ENCODE results near the gene NSD2.

Gene NSD2

GRCh38 chr4:1953335-1953734, 82.1 kb downstream of the NSD2 start:
- Histone ChIP-seq H3K27ac (ENCODE audit: low read depth, low read length) (no peak overlapping the region), H2BK5ac (ENCODE audit: low read depth, low read length, poor library complexity) (no peak overlapping the region), H4K91ac (ENCODE audit: low read depth, low read length) (no peak overlapping the region), H3K9me3 (ENCODE audit: insufficient read depth, low read depth, low read length) (peaks cover 2% of the 10 kb centered on the region), H2AK5ac (ENCODE audit: low read length) (no peak overlapping the region), H4K12ac (ENCODE audit: low read depth, low read length) (no peak overlapping the region), H3K79me1 (ENCODE audit: low read length) (no peaks in the 10 kb centered on the region), H3K18ac (ENCODE audit: low read length) (no peak overlapping the region), H3K4me3 (ENCODE audit: low read depth, low read length) (no peak overlapping the region), H3K79me2 (ENCODE audit: control insufficient read depth, insufficient read depth, low read length, poor library complexity) (no peaks in the 10 kb centered on the region), H3K4me1 (ENCODE audit: control insufficient read depth in 1 of 2, insufficient read depth in 2 of 2, low read length in 2 of 2) (peaks cover 0 to 4% of the 10 kb centered on the region in 2 experiments), H2BK12ac (ENCODE audit: low read length) (no peak overlapping the region), H4K8ac (ENCODE audit: low read depth, low read length) (no peak overlapping the region), H3K4ac (ENCODE audit: low read depth, low read length) (no peak overlapping the region), H3K14ac (ENCODE audit: low read length) (no peak overlapping the region), H2BK120ac (ENCODE audit: insufficient read depth, low read length, poor library complexity) (no peak overlapping the region), H3K36me3 (ENCODE audit: control insufficient read depth in 1 of 2, insufficient read depth in 2 of 2, low read length in 2 of 2) (peaks cover 35 to 42% of the 10 kb centered on the region in 2 experiments), H3K4me2 (ENCODE audit: low read length) (no peak overlapping the region), H3K27me3 (ENCODE audit: insufficient read depth, low read length) (no peaks in the 10 kb centered on the region), H2AFZ (ENCODE audit: insufficient read depth, low read length, poor library complexity) (no peak overlapping the region), H3K9ac (ENCODE audit: low read length) (no peak overlapping the region), H3K23ac (ENCODE audit: low read length) (no peak overlapping the region)
- no CpG with 5 or more reads among the region's 9 CpGs for WGBS (ENCODE audit: extremely low coverage, insufficient coverage, insufficient read length)
- no peak for DNase-seq

GRCh38 chr4:1956631-1957030, 85.4 kb downstream of the NSD2 start:
- H3K9me3 ChIP-seq (ENCODE audit: insufficient read depth, low read depth, low read length), result peaks cover 2% of the 10 kb centered on the region
- peak overlapping the region; percentile 37 for H3K4me3 ChIP-seq (ENCODE audit: low read depth, low read length)
- H3K14ac ChIP-seq (ENCODE audit: low read length), result no peak overlapping the region
- no peak overlapping the region for H3K9ac ChIP-seq (ENCODE audit: low read length)
- peaks cover 0 to 4% of the 10 kb centered on the region in 2 experiments for H3K4me1 ChIP-seq (ENCODE audit: control insufficient read depth in 1 of 2, insufficient read depth in 2 of 2, low read length in 2 of 2)
- H2AFZ ChIP-seq (ENCODE audit: insufficient read depth, low read length, poor library complexity), result no peak overlapping the region
- H2BK120ac ChIP-seq (ENCODE audit: insufficient read depth, low read length, poor library complexity), result no peak overlapping the region
- H3K36me3 ChIP-seq (ENCODE audit: control insufficient read depth in 1 of 2, insufficient read depth in 2 of 2, low read length in 2 of 2), result peaks cover 48 to 59% of the 10 kb centered on the region in 2 experiments
- H3K27ac ChIP-seq (ENCODE audit: low read depth, low read length), result no peak overlapping the region
- H2BK12ac ChIP-seq (ENCODE audit: low read length), result no peak overlapping the region
- H4K8ac ChIP-seq (ENCODE audit: low read depth, low read length), result no peak overlapping the region
- no peak overlapping the region for H4K91ac ChIP-seq (ENCODE audit: low read depth, low read length)
- no peak for DNase-seq
- H3K79me1 ChIP-seq (ENCODE audit: low read length), result no peaks in the 10 kb centered on the region
- no peak overlapping the region for H4K12ac ChIP-seq (ENCODE audit: low read depth, low read length)
- peak overlapping the region; percentile 42 for H3K23ac ChIP-seq (ENCODE audit: low read length)
- 100% methylated on average over 2 of the region's 12 CpGs for WGBS (ENCODE audit: extremely low coverage, insufficient coverage, insufficient read length)
- no peak overlapping the region for H3K4me2 ChIP-seq (ENCODE audit: low read length)
- H2AK5ac ChIP-seq (ENCODE audit: low read length), result no peak overlapping the region
- no peak overlapping the region for H3K4ac ChIP-seq (ENCODE audit: low read depth, low read length)
- no peaks in the 10 kb centered on the region for H3K79me2 ChIP-seq (ENCODE audit: control insufficient read depth, insufficient read depth, low read length, poor library complexity)
- H2BK5ac ChIP-seq (ENCODE audit: low read depth, low read length, poor library complexity), result no peak overlapping the region
- no peaks in the 10 kb centered on the region for H3K27me3 ChIP-seq (ENCODE audit: insufficient read depth, low read length)
- H3K18ac ChIP-seq (ENCODE audit: low read length), result no peak overlapping the region

GRCh38 chr4:1958276-1959103, 87.3 kb downstream of the NSD2 start:
- Histone ChIP-seq H2AK5ac (ENCODE audit: low read length) (no peak overlapping the region), H4K12ac (ENCODE audit: low read depth, low read length) (no peak overlapping the region), H3K79me2 (ENCODE audit: control insufficient read depth, insufficient read depth, low read length, poor library complexity) (no peaks in the 10 kb centered on the region), H2BK5ac (ENCODE audit: low read depth, low read length, poor library complexity) (no peak overlapping the region), H4K91ac (ENCODE audit: low read depth, low read length) (no peak overlapping the region), H3K4me1 (ENCODE audit: control insufficient read depth in 1 of 2, insufficient read depth in 2 of 2, low read length in 2 of 2) (peaks cover 0 to 4% of the 10 kb centered on the region in 2 experiments), H2AFZ (ENCODE audit: insufficient read depth, low read length, poor library complexity) (no peak overlapping the region), H3K4me2 (ENCODE audit: low read length) (no peak overlapping the region), H3K23ac (ENCODE audit: low read length) (no peak overlapping the region), H3K27me3 (ENCODE audit: insufficient read depth, low read length) (no peaks in the 10 kb centered on the region), H3K79me1 (ENCODE audit: low read length) (no peaks in the 10 kb centered on the region), H2BK12ac (ENCODE audit: low read length) (no peak overlapping the region), H3K14ac (ENCODE audit: low read length) (no peak overlapping the region), H3K36me3 (ENCODE audit: control insufficient read depth in 1 of 2, insufficient read depth in 2 of 2, low read length in 2 of 2) (peaks cover 43 to 51% of the 10 kb centered on the region in 2 experiments), H3K9me3 (ENCODE audit: insufficient read depth, low read depth, low read length) (peaks cover 2% of the 10 kb centered on the region), H2BK120ac (ENCODE audit: insufficient read depth, low read length, poor library complexity) (no peak overlapping the region), H3K27ac (ENCODE audit: low read depth, low read length) (no peak overlapping the region), H3K4ac (ENCODE audit: low read depth, low read length) (no peak overlapping the region), H4K8ac (ENCODE audit: low read depth, low read length) (no peak overlapping the region), H3K4me3 (ENCODE audit: low read depth, low read length) (no peak overlapping the region), H3K9ac (ENCODE audit: low read length) (no peak overlapping the region), H3K18ac (ENCODE audit: low read length) (no peak overlapping the region)
- WGBS (ENCODE audit: extremely low coverage, insufficient coverage, insufficient read length), result no CpG with 5 or more reads among the region's 15 CpGs
- no peak for DNase-seq

GRCh38 chr4:1959104-1959384, 87.9 kb downstream of the NSD2 start:
- no peak overlapping the region for H3K4me2 ChIP-seq (ENCODE audit: low read length)
- no peak overlapping the region for H2AFZ ChIP-seq (ENCODE audit: insufficient read depth, low read length, poor library complexity)
- WGBS (ENCODE audit: extremely low coverage, insufficient coverage, insufficient read length), result no CpG with 5 or more reads among the region's 5 CpGs

More at GRCh38 chr4:1959104-1959384, 87.9 kb downstream of the NSD2 start:
- Histone ChIP-seq H3K9me3 (ENCODE audit: insufficient read depth, low read depth, low read length) (peaks cover 2% of the 10 kb centered on the region), H3K14ac (ENCODE audit: low read length) (no peak overlapping the region), H3K27me3 (ENCODE audit: insufficient read depth, low read length) (no peaks in the 10 kb centered on the region), H3K79me2 (ENCODE audit: control insufficient read depth, insufficient read depth, low read length, poor library complexity) (no peaks in the 10 kb centered on the region), H3K36me3 (ENCODE audit: control insufficient read depth in 1 of 2, insufficient read depth in 2 of 2, low read length in 2 of 2) (peaks cover 43 to 51% of the 10 kb centered on the region in 2 experiments), H3K9ac (ENCODE audit: low read length) (no peak overlapping the region), H3K4me1 (ENCODE audit: control insufficient read depth in 1 of 2, insufficient read depth in 2 of 2, low read length in 2 of 2) (peaks cover 0 to 4% of the 10 kb centered on the region in 2 experiments), H2BK5ac (ENCODE audit: low read depth, low read length, poor library complexity) (no peak overlapping the region), H2BK12ac (ENCODE audit: low read length) (no peak overlapping the region), H4K12ac (ENCODE audit: low read depth, low read length) (no peak overlapping the region), H4K8ac (ENCODE audit: low read depth, low read length) (no peak overlapping the region), H3K4ac (ENCODE audit: low read depth, low read length) (no peak overlapping the region), H2AK5ac (ENCODE audit: low read length) (no peak overlapping the region), H3K27ac (ENCODE audit: low read depth, low read length) (no peak overlapping the region), H3K79me1 (ENCODE audit: low read length) (no peaks in the 10 kb centered on the region), H2BK120ac (ENCODE audit: insufficient read depth, low read length, poor library complexity) (no peak overlapping the region), H3K4me3 (ENCODE audit: low read depth, low read length) (no peak overlapping the region), H3K23ac (ENCODE audit: low read length) (no peak overlapping the region), H4K91ac (ENCODE audit: low read depth, low read length) (no peak overlapping the region), H3K18ac (ENCODE audit: low read length) (no peak overlapping the region)
- no peak for DNase-seq
